ENCODE results near the gene FGF7. TPM values are rescaled to one million over a fixed set of nuclear protein-coding genes. Genes with fewer than 3 reads are reported as not detected.
"Not testable (repeated sequence)": the region's sequence is repeated elsewhere in the genome, so short reads cannot be mapped to it uniquely, and the experiment has no call there.

FGF7 gene
- polyA plus RNA-seq, 3 donors = 18.1 to 25.8 (median 20.0) TPM

- no peak for DNase-seq (ENCODE audit: extremely low read depth in 1 of 11, low read depth in 9 of 11, low spot score in 4 of 11)
These were observed 48.7 kb downstream of the FGF7 start for GRCh38 chr15:49471733-49472132.

DNA sequence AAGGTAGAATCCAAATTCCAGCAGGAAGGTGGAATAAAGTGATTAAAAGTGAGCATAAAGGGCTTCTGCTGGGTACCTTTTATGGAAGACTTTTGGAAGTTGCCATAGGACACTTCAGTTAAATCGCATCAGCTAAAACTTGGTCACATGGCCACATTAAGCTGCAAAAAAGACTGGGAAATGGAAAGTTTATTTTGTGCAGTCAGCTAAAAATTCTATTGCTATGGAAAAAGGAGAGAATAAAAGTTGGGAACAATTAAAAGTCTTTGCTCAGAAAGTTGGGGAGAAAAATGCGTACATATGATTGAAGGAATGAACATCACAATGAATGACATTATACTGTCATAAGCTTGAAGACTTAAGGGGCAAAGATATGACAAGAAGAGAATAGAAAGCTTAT lies 49.3 kb downstream of the FGF7 start:
- no peak for DNase-seq (ENCODE audit: extremely low read depth in 1 of 11, low read depth in 9 of 11, low spot score in 4 of 11)

DNA sequence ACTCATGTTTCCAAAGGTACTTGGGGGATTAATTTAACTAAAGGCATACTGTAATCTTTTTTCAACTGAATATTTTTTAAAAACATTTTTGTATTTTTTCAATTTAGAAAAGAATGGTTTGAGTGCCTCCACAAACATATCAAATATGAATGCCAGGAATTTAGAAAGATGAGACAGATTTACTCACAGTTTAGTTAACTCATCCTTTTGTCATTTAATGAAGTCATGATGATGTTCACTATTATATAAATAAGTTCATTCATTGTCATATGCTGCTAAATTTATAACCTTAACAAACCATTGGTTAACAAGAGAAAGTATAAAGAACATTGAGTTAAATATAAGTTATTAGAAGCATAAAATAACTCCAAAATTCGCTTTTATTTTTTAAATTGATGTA lies 50.0 kb downstream of the FGF7 start:
- DNase-seq (ENCODE audit: extremely low read depth in 1 of 11, low read depth in 9 of 11, low spot score in 4 of 11) = no peak

GRCh38 chr15:49478021-49478420 lies 55.0 kb downstream of the FGF7 start:
- not testable (repeated sequence) for DNase-seq (ENCODE audit: extremely low read depth in 1 of 11, low read depth in 9 of 11, low spot score in 4 of 11)

DNA sequence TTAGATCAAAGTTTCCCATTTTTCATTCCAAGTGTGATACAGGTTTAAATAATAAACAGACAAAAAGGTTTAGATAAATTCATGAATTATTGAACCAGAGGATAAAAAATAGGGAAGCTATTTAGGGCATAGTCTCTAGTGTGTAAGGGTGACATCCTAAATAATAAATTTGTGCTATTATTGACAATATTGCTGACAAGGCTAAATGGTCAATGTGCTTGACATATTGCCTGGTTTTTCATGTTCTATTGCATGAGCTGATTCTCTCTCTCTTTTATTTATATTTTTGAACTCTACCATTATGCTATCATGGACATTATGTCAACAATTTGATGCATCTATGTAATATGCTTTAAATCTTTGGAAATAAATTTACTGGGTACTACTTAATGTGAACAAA lies 55.9 kb downstream of the FGF7 start:
- DNase-seq (ENCODE audit: extremely low read depth in 1 of 11, low read depth in 9 of 11, low spot score in 4 of 11) = not testable (repeated sequence)

DNA sequence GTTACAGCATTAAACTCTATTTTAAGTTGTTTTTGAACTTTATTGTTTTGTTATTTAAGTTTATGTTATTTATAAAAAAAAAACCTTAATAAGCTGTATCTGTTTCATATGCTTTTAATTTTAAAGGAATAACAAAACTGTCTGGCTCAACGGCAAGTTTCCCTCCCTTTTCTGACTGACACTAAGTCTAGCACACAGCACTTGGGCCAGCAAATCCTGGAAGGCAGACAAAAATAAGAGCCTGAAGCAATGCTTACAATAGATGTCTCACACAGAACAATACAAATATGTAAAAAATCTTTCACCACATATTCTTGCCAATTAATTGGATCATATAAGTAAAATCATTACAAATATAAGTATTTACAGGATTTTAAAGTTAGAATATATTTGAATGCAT lies 62.4 kb downstream of the FGF7 start:
- DNase-seq (ENCODE audit: extremely low read depth in 1 of 11, low read depth in 9 of 11, low spot score in 4 of 11) = not testable (repeated sequence)

GRCh38 chr15:49490966-49491365 lies 67.9 kb downstream of the FGF7 start:
- no peak for DNase-seq (ENCODE audit: extremely low read depth in 1 of 11, low read depth in 9 of 11, low spot score in 4 of 11)

- DNase-seq (ENCODE audit: extremely low read depth in 1 of 11, low read depth in 9 of 11, low spot score in 4 of 11) = no peak
These were observed 69.1 kb downstream of the FGF7 start for GRCh38 chr15:49492151-49492550.

DNA sequence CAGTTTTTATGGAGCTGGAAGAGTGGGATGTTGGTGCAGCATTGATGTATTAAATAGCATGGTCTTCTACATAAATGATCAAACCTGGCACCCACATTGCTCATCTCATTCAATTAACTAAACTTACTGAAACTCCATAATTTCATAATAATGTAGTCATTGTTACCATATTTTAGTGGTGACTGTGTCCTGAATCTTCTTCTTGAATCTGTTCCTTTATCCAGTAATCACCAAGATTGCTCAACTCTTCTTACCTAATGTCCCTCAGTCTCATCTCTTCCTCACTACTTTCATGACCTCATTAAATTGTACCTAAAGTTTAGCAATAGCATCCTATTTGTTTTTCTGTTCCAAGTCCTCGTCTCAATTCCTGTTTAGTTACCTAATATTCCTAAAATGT lies 69.8 kb downstream of the FGF7 start:
- no peak for DNase-seq (ENCODE audit: extremely low read depth in 1 of 11, low read depth in 9 of 11, low spot score in 4 of 11)

DNA sequence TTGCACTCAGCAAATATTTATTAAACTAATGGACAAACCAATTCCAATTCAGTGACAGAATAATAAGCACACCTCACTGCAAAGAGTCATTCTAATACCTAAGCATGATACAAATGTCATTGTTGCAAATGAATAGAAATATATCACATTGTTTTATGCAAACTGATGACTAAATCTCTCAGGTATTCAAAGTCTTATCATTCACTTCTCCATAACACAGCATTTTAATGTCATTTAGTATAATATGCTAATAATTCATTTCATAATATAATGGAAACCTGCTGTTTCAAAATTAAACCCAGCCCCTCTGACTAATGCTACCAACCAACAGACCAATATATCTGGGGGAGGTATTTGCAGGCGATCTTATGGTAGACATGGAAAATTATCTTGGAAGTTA lies 71.8 kb downstream of the FGF7 start:
- no peak for DNase-seq (ENCODE audit: extremely low read depth in 1 of 11, low read depth in 9 of 11, low spot score in 4 of 11)

DNA sequence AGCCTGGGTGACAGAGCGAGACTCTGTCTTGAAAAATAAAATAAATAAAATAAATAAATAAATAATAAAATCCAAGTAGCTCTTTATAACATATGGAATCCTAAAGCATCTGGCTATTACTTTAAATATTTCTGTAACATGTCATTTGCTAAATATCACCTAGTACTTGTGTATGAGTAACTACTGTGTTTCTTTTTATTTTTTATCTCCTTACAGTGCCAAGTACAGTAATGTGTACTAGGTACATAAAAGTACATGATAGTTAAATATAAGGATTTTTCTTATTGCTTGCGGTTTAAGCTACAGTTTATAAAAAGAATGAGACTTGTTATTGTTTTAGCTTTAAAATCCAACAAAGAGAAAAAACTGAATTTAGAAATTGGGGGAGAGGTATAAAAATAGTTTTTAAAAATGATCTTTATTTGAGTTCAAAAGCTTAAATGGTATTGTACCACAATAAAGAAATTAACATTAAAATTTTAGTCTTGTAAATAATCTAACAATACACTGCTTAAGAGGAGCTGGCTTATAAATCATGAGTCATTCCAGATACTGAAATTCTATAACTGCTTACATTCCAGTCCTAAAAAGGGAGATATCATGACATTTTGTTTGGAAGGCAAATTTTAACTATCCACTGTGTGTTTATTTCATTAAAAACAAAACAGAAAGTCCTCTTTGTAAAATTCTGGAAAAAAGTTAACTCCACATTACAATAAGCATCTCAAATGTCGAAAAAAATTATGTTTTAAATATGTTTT lies 73.1 kb downstream of the FGF7 start:
- DNase-seq (ENCODE audit: extremely low read depth in 1 of 11, low read depth in 9 of 11, low spot score in 4 of 11) = no peak

DNA sequence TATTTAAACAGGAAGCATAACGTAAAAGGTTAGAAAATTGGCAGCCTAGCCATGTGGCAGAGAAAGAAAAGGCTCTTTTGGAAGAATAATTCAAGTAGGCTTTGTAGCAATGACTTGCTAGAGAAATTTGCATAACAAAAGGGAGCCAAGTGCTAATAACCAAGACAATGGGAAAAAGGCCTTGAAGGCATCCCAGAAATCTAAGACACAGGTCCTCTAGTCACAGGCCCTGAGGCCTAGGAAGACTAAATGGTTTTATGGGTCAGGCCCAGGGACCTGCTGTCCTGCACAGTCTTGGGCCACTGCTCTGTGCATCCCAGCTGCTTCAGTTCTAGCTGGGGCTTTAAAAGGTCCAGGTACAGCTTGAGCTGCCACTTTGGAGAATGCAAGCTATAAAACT lies 78.5 kb downstream of the FGF7 start:
- no peak for DNase-seq (ENCODE audit: extremely low read depth in 1 of 11, low read depth in 9 of 11, low spot score in 4 of 11)

GRCh38 chr15:49506341-49506740 lies 83.3 kb downstream of the FGF7 start:
- no peak for DNase-seq (ENCODE audit: extremely low read depth in 1 of 11, low read depth in 9 of 11, low spot score in 4 of 11)

GRCh38 chr15:49507261-49507660 lies 84.2 kb downstream of the FGF7 start:
- DNase-seq (ENCODE audit: extremely low read depth in 1 of 11, low read depth in 9 of 11, low spot score in 4 of 11) = no peak

- not testable (repeated sequence) for DNase-seq (ENCODE audit: extremely low read depth in 1 of 11, low read depth in 9 of 11, low spot score in 4 of 11)
These were observed 89.7 kb downstream of the FGF7 start for GRCh38 chr15:49512739-49513138.

GRCh38 chr15:49521802-49522201 lies 98.8 kb downstream of the FGF7 start:
- no peak for DNase-seq (ENCODE audit: extremely low read depth in 1 of 11, low read depth in 9 of 11, low spot score in 4 of 11)

- DNase-seq (ENCODE audit: extremely low read depth in 1 of 11, low read depth in 9 of 11, low spot score in 4 of 11) = no peak
These were observed 105.2 kb downstream of the FGF7 start for GRCh38 chr15:49528289-49528688.

- no peak for DNase-seq (ENCODE audit: extremely low read depth in 1 of 11, low read depth in 9 of 11, low spot score in 4 of 11)
These were observed 107.0 kb downstream of the FGF7 start for GRCh38 chr15:49530092-49530491.

Data from renal cortex interstitium (tissue), 11 donors.